Measurements from ENCODE around the gene SF3B1. TPM values are rescaled to one million over a fixed set of nuclear protein-coding genes. Genes with fewer than 3 reads are reported as not detected.
"Not testable (repeated sequence)": the region's sequence is repeated elsewhere in the genome, so short reads cannot be mapped to it uniquely, and the experiment has no call there.

SF3B1 gene, protein sequence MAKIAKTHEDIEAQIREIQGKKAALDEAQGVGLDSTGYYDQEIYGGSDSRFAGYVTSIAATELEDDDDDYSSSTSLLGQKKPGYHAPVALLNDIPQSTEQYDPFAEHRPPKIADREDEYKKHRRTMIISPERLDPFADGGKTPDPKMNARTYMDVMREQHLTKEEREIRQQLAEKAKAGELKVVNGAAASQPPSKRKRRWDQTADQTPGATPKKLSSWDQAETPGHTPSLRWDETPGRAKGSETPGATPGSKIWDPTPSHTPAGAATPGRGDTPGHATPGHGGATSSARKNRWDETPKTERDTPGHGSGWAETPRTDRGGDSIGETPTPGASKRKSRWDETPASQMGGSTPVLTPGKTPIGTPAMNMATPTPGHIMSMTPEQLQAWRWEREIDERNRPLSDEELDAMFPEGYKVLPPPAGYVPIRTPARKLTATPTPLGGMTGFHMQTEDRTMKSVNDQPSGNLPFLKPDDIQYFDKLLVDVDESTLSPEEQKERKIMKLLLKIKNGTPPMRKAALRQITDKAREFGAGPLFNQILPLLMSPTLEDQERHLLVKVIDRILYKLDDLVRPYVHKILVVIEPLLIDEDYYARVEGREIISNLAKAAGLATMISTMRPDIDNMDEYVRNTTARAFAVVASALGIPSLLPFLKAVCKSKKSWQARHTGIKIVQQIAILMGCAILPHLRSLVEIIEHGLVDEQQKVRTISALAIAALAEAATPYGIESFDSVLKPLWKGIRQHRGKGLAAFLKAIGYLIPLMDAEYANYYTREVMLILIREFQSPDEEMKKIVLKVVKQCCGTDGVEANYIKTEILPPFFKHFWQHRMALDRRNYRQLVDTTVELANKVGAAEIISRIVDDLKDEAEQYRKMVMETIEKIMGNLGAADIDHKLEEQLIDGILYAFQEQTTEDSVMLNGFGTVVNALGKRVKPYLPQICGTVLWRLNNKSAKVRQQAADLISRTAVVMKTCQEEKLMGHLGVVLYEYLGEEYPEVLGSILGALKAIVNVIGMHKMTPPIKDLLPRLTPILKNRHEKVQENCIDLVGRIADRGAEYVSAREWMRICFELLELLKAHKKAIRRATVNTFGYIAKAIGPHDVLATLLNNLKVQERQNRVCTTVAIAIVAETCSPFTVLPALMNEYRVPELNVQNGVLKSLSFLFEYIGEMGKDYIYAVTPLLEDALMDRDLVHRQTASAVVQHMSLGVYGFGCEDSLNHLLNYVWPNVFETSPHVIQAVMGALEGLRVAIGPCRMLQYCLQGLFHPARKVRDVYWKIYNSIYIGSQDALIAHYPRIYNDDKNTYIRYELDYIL
- total RNA-seq, result 100 to 1,000 TPM; 113 to 259 (median 149) TPM

DNA sequence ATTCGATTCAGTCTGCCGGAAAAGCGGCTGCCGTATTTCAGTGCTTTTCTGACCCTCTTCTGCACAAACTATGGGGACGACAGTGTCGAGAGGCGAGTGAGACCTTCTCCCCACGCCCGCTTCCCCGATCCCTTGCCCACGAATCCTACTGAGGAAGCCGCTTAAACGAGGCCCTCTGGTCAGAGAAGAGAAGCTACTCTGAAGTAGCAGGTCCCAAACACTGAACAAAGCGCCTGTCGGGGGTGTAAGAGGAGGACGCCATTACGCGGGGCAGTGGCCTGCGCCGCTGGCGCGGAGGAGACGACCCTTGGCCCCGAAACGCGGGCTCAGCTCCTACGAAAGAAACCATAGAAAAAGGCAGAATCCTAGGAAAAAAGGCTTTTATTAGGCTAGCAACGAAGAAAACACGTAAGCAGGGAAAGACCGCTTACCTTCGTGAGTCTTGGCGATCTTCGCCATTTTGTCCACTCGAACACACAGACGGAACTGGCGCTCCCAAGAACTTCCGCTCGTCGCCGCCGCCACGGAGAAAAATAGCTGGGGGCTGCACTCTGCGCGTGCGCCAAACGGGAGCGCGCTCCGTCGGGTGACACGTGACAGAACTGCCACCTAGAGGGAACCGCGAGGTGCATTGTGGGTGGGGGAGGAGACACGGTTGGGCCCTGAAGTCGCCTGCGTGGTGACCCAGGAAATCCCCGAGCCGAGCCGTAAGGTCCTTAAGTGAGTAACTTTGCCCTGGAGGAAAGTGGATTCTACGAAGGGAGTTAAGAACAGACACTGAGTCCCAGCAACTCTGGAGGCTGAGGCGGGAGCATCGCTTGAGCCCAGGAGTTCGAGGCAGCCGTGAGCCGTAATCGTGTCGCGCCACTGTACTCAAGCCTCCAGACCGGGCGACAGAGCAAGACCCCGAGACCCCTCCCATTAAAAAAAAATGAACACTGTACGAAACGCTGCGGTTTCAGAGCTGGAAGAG is at the start of gene SF3B1:
TSS of gene SF3B1 (minus strand) at position 488 of the 973 bp plus-strand sequence. CDS start at position 459, 29 bp downstream.
- Histone ChIP-seq H3K27me3 (no peaks in the 10 kb centered on the region), H3K27ac (peak within 1 kb of the TSS; percentile 95 to 98 (median 97)), H3K36me3 (no peaks in the 10 kb centered on the region), H3K9me3 (no peaks in the 10 kb centered on the region), H3K4me1 (peaks cover 27 to 53% (median 42%) of the 10 kb centered on the region in 3 donors), H3K4me3 (peak within 1 kb of the TSS; percentile 68 to 95 (median 84))
- intact Hi-C loops (cut with DNase I), result no loop called here
- TF ChIP-seq, protein P1, sequence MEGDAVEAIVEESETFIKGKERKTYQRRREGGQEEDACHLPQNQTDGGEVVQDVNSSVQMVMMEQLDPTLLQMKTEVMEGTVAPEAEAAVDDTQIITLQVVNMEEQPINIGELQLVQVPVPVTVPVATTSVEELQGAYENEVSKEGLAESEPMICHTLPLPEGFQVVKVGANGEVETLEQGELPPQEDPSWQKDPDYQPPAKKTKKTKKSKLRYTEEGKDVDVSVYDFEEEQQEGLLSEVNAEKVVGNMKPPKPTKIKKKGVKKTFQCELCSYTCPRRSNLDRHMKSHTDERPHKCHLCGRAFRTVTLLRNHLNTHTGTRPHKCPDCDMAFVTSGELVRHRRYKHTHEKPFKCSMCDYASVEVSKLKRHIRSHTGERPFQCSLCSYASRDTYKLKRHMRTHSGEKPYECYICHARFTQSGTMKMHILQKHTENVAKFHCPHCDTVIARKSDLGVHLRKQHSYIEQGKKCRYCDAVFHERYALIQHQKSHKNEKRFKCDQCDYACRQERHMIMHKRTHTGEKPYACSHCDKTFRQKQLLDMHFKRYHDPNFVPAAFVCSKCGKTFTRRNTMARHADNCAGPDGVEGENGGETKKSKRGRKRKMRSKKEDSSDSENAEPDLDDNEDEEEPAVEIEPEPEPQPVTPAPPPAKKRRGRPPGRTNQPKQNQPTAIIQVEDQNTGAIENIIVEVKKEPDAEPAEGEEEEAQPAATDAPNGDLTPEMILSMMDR (IDR thresholded peaks at IDR 0.05), result peak in 1 of 6 experiments; percentile 24
- peak in 3 of 4 donors; percentile 74 to 96 (median 93) for TF ChIP-seq POLR2A (IDR thresholded peaks at IDR 0.05)
- 0% methylated on average over 18 to 64 of the region's 74 CpGs for WGBS, 2 donors
- peak; percentile 87 for DNase-seq

DNA sequence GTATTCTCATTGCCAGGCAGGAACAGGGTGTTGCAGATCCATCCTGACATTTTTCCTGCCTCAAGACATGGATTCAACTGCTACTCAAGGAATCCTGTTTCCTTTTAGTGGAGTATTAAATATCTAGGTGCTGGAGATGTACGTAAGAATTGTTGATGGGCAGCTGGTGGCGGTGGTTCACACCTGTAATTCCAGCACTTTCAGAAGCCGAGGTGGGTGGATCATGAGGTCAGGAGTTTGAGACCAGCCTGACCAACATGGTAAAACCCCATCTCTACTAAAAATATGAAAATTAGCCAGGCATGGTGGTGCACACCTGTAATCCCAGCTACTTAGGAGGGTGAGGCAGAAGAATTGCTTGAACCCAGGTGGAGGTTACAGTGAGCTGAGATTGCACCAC is 49.4 kb upstream of the SF3B1 start:
- H3K4me1 ChIP-seq; H3K27me3 ChIP-seq; H3K27ac ChIP-seq; H3K4me3 ChIP-seq; intact Hi-C loops (cut with DNase I); DNase-seq: not testable (repeated sequence)
- Histone ChIP-seq H3K36me3 (peaks cover 16 to 89% (median 21%) of the 10 kb centered on the region in 3 donors), H3K9me3 (peaks cover 0 to 24% (median 9%) of the 10 kb centered on the region in 3 donors)
- WGBS, 2 donors, result 93 to 94% methylated on average over 3 of the region's 3 CpGs

- H3K27ac ChIP-seq, result no peak overlapping the region
- intact Hi-C loops (cut with DNase I), result no loop called here
- TF ChIP-seq, protein P1 (IDR thresholded peaks at IDR 0.05), result no peak
- TF ChIP-seq POLR2A (IDR thresholded peaks at IDR 0.05), result no peak
Measured at GRCh38 chr2:197480165-197481036, 45.6 kb upstream of the SF3B1 start.

GRCh38 chr2:197477797-197478196 is 43.0 kb upstream of the SF3B1 start:
- H3K27ac ChIP-seq, result no peak overlapping the region
- H3K9me3 ChIP-seq, result peaks cover 0 to 8% (median 0%) of the 10 kb centered on the region in 3 donors
- intact Hi-C loops (cut with DNase I), result no loop called here
- TF ChIP-seq, protein P1 (IDR thresholded peaks at IDR 0.05), result no peak
- TF ChIP-seq POLR2A (IDR thresholded peaks at IDR 0.05), result no peak
- H3K36me3 ChIP-seq, result peaks cover 0 to 91% (median 19%) of the 10 kb centered on the region in 3 donors
- H3K4me1 ChIP-seq, result no peaks in the 10 kb centered on the region
- no peak overlapping the region for H3K4me3 ChIP-seq
- DNase-seq, result no peak
- WGBS, 2 donors, result 97 to 100% methylated on average over 3 of the region's 3 CpGs
- no peaks in the 10 kb centered on the region for H3K27me3 ChIP-seq

More at GRCh38 chr2:197480165-197481036, 45.6 kb upstream of the SF3B1 start:
- Histone ChIP-seq H3K27me3 (no peaks in the 10 kb centered on the region), H3K4me3 (no peak overlapping the region), H3K36me3 (peaks cover 0 to 89% (median 4%) of the 10 kb centered on the region in 3 donors), H3K4me1 (no peaks in the 10 kb centered on the region), H3K9me3 (peaks cover 0 to 24% (median 9%) of the 10 kb centered on the region in 3 donors)
- WGBS, 2 donors, result 90 to 92% methylated on average over 7 to 8 of the region's 9 CpGs
- no peak for DNase-seq
